ENCODE results near the gene KDM2B.

The KDM2B gene

DNA sequence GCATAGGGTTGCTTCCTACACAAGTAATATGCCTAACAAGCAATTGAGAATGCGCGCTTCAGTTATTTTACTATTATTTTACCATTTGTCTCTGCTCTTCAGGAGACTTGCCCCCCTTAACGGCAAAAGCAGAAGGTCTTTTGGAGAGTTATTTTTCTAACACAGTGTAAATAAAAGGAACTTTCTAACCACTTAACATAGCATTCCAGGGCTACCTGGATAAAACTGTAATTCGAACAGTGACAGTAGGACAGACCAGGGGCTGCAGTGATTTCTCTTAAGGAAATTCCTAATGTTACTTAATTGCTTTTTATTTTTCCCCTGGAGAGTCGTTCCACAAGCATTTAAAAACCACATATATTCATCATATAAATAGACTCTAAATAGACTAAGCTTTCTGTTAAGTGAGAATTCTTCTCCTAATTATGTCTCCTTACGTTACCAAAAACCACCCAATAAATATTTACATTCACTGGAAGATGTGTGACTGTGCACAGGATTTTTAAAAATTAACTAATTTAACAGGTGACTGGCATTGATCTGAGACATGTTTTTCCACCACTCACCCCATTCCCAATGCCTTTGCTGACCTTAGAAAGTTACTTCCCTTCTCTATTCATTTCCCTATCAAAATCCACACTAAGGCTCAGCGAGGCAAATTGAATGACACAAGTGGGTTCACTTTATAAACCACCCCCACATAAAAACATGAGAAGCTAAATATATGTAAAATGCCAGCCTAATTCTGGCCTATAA, 108.5 kb downstream of the KDM2B start:
- DNase-seq (ENCODE audit: low spot score), result no peak
- Mint-ChIP-seq H3K4me1 (ENCODE audit: low read depth) (peaks cover 8% of the 10 kb centered on the region), H3K9me3 (no peaks in the 10 kb centered on the region), H3K36me3 (ENCODE audit: low read depth) (no peaks in the 10 kb centered on the region), H3K27ac (no peak overlapping the region), H3K4me3 (no peak overlapping the region), H3K27me3 (ENCODE audit: low read depth) (no peaks in the 10 kb centered on the region)

DNA sequence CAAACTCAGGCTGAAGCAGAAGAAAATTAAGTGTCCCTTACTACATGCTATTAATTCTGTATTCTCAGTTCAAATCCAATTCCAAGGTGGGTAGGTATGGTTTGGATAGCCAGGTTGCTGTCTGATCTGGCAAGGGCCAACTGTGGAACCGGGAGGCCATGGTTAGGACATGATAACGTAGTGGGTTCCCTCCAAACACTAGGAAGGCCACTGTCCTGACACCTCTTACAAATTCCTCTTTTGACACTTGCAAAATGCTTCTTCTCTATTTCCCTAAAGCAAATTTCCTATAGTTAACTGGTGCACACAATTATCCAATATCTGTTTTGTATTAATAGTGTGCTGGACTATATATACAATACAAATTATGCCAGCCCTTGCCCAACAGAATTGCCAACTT, 110.1 kb downstream of the KDM2B start:
- H3K27ac Mint-ChIP-seq, result no peak overlapping the region
- peaks cover 13% of the 10 kb centered on the region for H3K4me1 Mint-ChIP-seq (ENCODE audit: low read depth)
- H3K36me3 Mint-ChIP-seq (ENCODE audit: low read depth), result no peaks in the 10 kb centered on the region
- H3K9me3 Mint-ChIP-seq, result no peaks in the 10 kb centered on the region
- H3K4me3 Mint-ChIP-seq, result no peak overlapping the region
- H3K27me3 Mint-ChIP-seq (ENCODE audit: low read depth), result no peaks in the 10 kb centered on the region
- DNase-seq (ENCODE audit: low spot score), result no peak

- no peaks in the 10 kb centered on the region for H3K27me3 Mint-ChIP-seq (ENCODE audit: low read depth)
- no peak for DNase-seq (ENCODE audit: low spot score)
- no peak overlapping the region for H3K4me3 Mint-ChIP-seq
- H3K4me1 Mint-ChIP-seq (ENCODE audit: low read depth), result peaks cover 22% of the 10 kb centered on the region
- H3K27ac Mint-ChIP-seq, result no peak overlapping the region
- H3K9me3 Mint-ChIP-seq, result no peaks in the 10 kb centered on the region
- H3K36me3 Mint-ChIP-seq (ENCODE audit: low read depth), result peaks cover 8% of the 10 kb centered on the region
Observed at GRCh38 chr12:121468499-121468801, 112.4 kb downstream of the KDM2B start.

DNA sequence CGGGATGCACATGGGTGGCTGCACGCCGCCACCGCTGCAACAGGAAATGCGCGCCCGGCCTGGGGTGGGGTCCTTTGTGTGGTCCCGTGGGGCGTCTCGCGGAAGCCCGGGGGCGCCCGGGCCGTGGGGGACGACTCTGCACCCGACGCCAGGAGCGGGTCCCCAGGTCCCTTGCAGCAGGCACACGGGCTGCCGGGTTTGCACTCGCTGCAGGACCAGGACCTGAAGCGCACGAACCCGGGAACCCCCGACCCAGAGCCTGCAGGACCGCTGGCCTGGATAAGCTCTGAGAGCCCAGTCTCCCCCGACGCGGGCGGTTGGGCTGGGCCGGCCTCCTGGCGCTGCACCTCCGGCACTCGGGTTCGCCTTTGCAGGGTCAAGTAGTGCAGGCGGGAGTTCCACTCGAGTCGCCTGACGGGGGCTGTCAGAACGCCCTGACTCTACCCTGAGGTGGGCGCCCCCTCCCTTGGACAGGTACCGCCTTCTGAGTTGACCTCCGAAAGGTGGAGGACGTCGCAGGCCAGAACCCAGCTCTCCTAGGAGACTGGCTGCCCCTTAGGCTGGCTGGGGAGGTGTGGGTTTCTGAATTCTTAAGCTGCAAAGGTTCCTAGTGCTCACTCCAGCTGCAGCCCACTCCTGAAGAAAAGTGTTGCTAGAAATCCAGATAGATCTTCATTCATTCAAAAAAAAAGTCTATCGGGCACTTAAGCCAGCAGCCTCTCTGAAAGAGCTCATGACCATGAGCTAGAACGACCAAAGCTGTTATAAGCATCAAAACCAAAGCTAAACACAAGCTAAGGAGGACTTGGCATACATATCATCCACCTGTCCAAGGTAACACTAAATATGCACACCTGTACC, 113.0 kb downstream of the KDM2B start:
- Mint-ChIP-seq H3K27ac (no peak overlapping the region), H3K4me1 (ENCODE audit: low read depth) (peaks cover 22% of the 10 kb centered on the region), H3K27me3 (ENCODE audit: low read depth) (no peaks in the 10 kb centered on the region), H3K9me3 (no peaks in the 10 kb centered on the region), H3K36me3 (ENCODE audit: low read depth) (peaks cover 8% of the 10 kb centered on the region), H3K4me3 (peak overlapping the region; percentile 29)
- DNase-seq (ENCODE audit: low spot score), result no peak

DNA sequence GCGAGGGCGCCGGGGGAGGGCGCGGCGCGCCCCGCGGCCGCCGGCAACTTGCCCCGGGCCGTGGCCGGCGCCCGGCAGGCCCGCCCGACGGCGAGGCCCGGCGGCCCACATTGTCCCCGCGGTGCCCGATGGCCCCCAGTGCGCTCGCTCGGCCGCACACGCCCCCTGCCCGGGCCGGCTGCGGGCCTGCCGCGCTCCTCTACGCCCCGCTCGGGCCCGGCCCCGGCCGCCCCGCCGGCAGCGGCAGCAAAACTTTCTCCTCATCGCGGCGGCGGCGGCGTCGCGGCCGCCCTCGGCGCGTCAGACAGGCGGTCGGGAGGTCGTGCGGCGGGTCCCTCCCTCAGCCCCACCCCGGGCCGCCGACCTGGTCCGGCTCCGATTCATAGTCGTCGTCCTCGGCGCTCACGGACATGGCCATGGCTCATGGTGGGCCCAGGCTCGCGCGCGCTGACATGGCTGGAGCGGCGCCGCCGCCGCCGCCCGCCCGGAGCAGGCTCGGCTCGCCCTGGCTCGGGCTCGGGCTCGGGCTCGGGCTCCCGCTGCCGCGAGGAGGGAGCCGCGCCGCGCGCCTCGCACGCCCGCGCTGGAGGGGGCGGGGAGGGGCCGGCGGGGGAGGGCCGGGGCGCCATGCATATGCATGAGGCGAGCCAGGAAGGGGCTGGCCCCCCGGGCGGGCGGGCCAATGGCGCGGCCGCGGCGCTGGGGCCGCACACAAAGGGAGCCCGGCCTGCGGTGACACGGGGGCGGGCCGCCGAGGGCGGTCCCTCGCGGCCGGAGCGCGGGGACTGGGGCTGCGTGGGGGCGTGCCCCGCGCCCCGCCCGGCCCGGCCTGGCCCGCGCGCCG, 113.8 kb downstream of the KDM2B start:
- no peaks in the 10 kb centered on the region for H3K27me3 Mint-ChIP-seq (ENCODE audit: low read depth)
- H3K36me3 Mint-ChIP-seq (ENCODE audit: low read depth), result peaks cover 8% of the 10 kb centered on the region
- DNase-seq (ENCODE audit: low spot score), result peak; percentile 93
- peaks cover 23% of the 10 kb centered on the region for H3K4me1 Mint-ChIP-seq (ENCODE audit: low read depth)
- no peak overlapping the region for H3K4me3 Mint-ChIP-seq
- no peak overlapping the region for H3K27ac Mint-ChIP-seq
- H3K9me3 Mint-ChIP-seq, result no peaks in the 10 kb centered on the region

- Mint-ChIP-seq H3K27ac (peak overlapping the region; percentile 84), H3K27me3 (ENCODE audit: low read depth) (no peaks in the 10 kb centered on the region), H3K4me1 (ENCODE audit: low read depth) (peaks cover 31% of the 10 kb centered on the region), H3K4me3 (peak overlapping the region; percentile 84), H3K36me3 (ENCODE audit: low read depth) (peaks cover 11% of the 10 kb centered on the region), H3K9me3 (no peaks in the 10 kb centered on the region)
- DNase-seq (ENCODE audit: low spot score), result peak; percentile 37
Observed at GRCh38 chr12:121465921-121466793, 114.7 kb downstream of the KDM2B start.

- H3K27ac Mint-ChIP-seq, result no peak overlapping the region
- peak overlapping the region; percentile 84 for H3K4me3 Mint-ChIP-seq
- no peaks in the 10 kb centered on the region for H3K9me3 Mint-ChIP-seq
- H3K36me3 Mint-ChIP-seq (ENCODE audit: low read depth), result peaks cover 14% of the 10 kb centered on the region
- peaks cover 36% of the 10 kb centered on the region for H3K4me1 Mint-ChIP-seq (ENCODE audit: low read depth)
- no peaks in the 10 kb centered on the region for H3K27me3 Mint-ChIP-seq (ENCODE audit: low read depth)
- DNase-seq (ENCODE audit: low spot score), result no peak
Observed at GRCh38 chr12:121464331-121464730, 116.5 kb downstream of the KDM2B start.

DNA sequence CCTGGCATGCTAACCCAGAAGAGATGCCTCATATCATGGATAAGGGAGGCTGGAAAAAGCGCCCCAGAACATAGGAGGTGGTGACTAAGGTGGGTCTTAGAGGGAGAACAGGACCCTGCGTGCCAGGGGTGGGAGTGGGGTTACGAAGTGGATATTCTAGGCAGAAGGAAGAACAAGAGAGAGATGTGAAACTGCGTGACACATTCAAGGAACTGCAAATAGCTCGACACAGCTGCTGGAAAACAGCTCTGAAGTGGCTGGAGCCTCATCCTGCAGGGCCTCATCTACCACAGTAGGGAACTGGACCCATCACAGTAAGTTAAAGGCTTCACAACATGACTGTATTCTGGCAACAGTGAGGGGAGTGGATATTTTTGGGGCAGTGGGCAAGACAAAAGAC, 119.8 kb downstream of the KDM2B start:
- Mint-ChIP-seq H3K4me3 (no peak overlapping the region), H3K27ac (no peak overlapping the region), H3K9me3 (no peaks in the 10 kb centered on the region), H3K27me3 (ENCODE audit: low read depth) (no peaks in the 10 kb centered on the region), H3K36me3 (ENCODE audit: low read depth) (peaks cover 17% of the 10 kb centered on the region), H3K4me1 (ENCODE audit: low read depth) (peaks cover 30% of the 10 kb centered on the region)
- no peak for DNase-seq (ENCODE audit: low spot score)

GRCh38 chr12:121456551-121456950, 124.3 kb downstream of the KDM2B start:
- no peak overlapping the region for H3K27ac Mint-ChIP-seq
- H3K9me3 Mint-ChIP-seq, result no peaks in the 10 kb centered on the region
- no peak for DNase-seq (ENCODE audit: low spot score)
- H3K36me3 Mint-ChIP-seq (ENCODE audit: low read depth), result peaks cover 10% of the 10 kb centered on the region
- no peak overlapping the region for H3K4me3 Mint-ChIP-seq
- no peaks in the 10 kb centered on the region for H3K27me3 Mint-ChIP-seq (ENCODE audit: low read depth)
- H3K4me1 Mint-ChIP-seq (ENCODE audit: low read depth), result peaks cover 24% of the 10 kb centered on the region

- peaks cover 7% of the 10 kb centered on the region for H3K36me3 Mint-ChIP-seq (ENCODE audit: low read depth)
- H3K27me3 Mint-ChIP-seq (ENCODE audit: low read depth), result no peaks in the 10 kb centered on the region
- H3K4me3 Mint-ChIP-seq, result no peak overlapping the region
- no peak for DNase-seq (ENCODE audit: low spot score)
- H3K9me3 Mint-ChIP-seq, result no peaks in the 10 kb centered on the region
- H3K27ac Mint-ChIP-seq, result no peak overlapping the region
- H3K4me1 Mint-ChIP-seq (ENCODE audit: low read depth), result peaks cover 19% of the 10 kb centered on the region
Observed at GRCh38 chr12:121455766-121456420, 124.9 kb downstream of the KDM2B start.

DNA sequence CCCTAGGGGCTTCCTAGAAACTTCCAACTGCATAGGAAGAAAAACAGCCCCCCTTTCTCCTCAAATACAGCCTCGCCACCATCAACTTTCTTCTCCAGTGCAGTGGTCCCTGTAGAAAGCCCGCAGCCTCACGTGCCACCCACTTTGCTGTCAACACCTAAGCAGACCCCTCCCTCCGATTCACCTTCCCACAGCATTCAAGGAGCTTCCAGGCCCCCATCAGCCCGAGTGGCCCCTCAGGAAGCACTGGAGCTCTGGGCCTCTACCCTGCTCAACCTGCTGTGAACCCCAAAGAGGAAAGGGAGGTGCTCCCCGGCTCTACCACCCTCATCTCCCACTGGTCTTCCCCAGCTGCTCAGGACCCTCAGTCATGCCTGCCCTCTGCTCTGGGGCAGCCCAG, 125.9 kb downstream of the KDM2B start:
- no peak for DNase-seq (ENCODE audit: low spot score)
- H3K4me1 Mint-ChIP-seq (ENCODE audit: low read depth), result peaks cover 16% of the 10 kb centered on the region
- H3K36me3 Mint-ChIP-seq (ENCODE audit: low read depth), result peaks cover 7% of the 10 kb centered on the region
- no peak overlapping the region for H3K4me3 Mint-ChIP-seq
- no peaks in the 10 kb centered on the region for H3K9me3 Mint-ChIP-seq
- no peak overlapping the region for H3K27ac Mint-ChIP-seq
- H3K27me3 Mint-ChIP-seq (ENCODE audit: low read depth), result no peaks in the 10 kb centered on the region

DNA sequence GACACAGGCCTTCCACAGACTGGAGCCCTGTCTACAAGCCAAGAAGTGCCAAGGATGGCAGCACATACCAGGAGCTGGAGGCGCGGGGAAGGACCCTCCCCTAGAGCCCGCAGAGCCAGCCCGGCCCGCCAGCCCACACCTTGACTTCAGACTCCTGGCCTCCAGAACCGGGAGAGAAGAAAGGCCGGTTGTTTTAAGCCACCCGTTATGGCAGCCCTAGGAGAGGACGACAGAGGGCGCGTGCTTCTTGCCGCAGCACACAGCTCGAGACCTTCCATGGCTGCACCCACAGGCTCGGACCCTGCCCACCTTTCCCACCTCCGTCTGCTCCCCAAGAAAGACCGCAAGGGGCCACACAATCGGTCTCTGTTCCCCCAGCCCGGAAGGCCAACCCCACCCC, 127.2 kb downstream of the KDM2B start:
- Mint-ChIP-seq H3K27ac (no peak overlapping the region), H3K4me1 (ENCODE audit: low read depth) (peaks cover 14% of the 10 kb centered on the region), H3K9me3 (no peaks in the 10 kb centered on the region), H3K36me3 (ENCODE audit: low read depth) (peaks cover 8% of the 10 kb centered on the region), H3K4me3 (no peak overlapping the region), H3K27me3 (ENCODE audit: low read depth) (no peaks in the 10 kb centered on the region)
- DNase-seq (ENCODE audit: low spot score), result no peak

DNA sequence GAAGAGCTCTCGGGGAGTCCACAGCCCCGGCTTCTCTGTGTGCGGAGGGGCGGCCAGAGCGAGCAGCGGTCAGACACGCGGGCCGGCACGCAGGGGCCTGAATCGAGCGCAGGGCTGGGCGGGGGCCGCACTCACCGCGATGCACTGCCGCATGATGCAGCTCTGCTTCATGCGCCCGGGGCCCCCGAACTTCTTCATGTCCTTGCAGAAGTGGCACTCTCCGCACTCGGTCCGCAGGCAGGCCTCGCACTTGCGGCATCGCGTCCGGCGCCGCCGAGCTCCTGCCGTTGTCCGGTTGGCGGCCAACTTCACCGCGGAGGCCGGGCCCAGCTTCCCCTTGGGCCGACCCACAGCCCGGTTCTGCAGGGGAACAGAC, 127.8 kb downstream of the KDM2B start:
- Mint-ChIP-seq H3K27ac (no peak overlapping the region), H3K27me3 (ENCODE audit: low read depth) (no peaks in the 10 kb centered on the region), H3K9me3 (no peaks in the 10 kb centered on the region), H3K36me3 (ENCODE audit: low read depth) (peaks cover 9% of the 10 kb centered on the region), H3K4me1 (ENCODE audit: low read depth) (peaks cover 14% of the 10 kb centered on the region), H3K4me3 (no peak overlapping the region)
- no peak for DNase-seq (ENCODE audit: low spot score)

Data from T-helper 2 cell treated with Interferon-gamma antibody and Interleukin-4, amounts not matched to agents 5 μg/mL and 100 μg/mL, for 36 hours (primary cell).